Measurements from ENCODE around the gene ESRRB.

Gene ESRRB

GRCh38 chr14:76413106-76413961 lies 37.4 kb downstream of the ESRRB start:
- Histone ChIP-seq H3K27me3 (ENCODE audit: insufficient read depth, low read depth, severe bottlenecking) (no peaks in the 10 kb centered on the region), H3K4me3 (ENCODE audit: low read depth, low read length) (no peak overlapping the region), H3K9me3 (ENCODE audit: severe bottlenecking) (no peaks in the 10 kb centered on the region), H3K27ac (no peak overlapping the region), H3K36me3 (no peaks in the 10 kb centered on the region)
- no peak for DNase-seq
- no peak for TF ChIP-seq CTCF (IDR thresholded peaks at IDR 0.05; ENCODE audit: low read depth, low read length)

GRCh38 chr14:76413962-76414600 lies 38.1 kb downstream of the ESRRB start:
- no peaks in the 10 kb centered on the region for H3K27me3 ChIP-seq (ENCODE audit: insufficient read depth, low read depth, severe bottlenecking)
- no peak for TF ChIP-seq CTCF (IDR thresholded peaks at IDR 0.05; ENCODE audit: low read depth, low read length)
- no peak for DNase-seq
- no peak overlapping the region for H3K4me3 ChIP-seq (ENCODE audit: low read depth, low read length)
- no peaks in the 10 kb centered on the region for H3K36me3 ChIP-seq
- no peaks in the 10 kb centered on the region for H3K9me3 ChIP-seq (ENCODE audit: severe bottlenecking)
- H3K27ac ChIP-seq: no peak overlapping the region

GRCh38 chr14:76419399-76419798 lies 43.5 kb downstream of the ESRRB start:
- no peak for TF ChIP-seq CTCF (IDR thresholded peaks at IDR 0.05; ENCODE audit: low read depth, low read length)
- Histone ChIP-seq H3K4me3 (ENCODE audit: low read depth, low read length) (no peak overlapping the region), H3K36me3 (no peaks in the 10 kb centered on the region), H3K27ac (no peak overlapping the region), H3K9me3 (ENCODE audit: severe bottlenecking) (no peaks in the 10 kb centered on the region), H3K27me3 (ENCODE audit: insufficient read depth, low read depth, severe bottlenecking) (no peaks in the 10 kb centered on the region)
- no peak for DNase-seq

- Histone ChIP-seq H3K9me3 (ENCODE audit: severe bottlenecking) (no peaks in the 10 kb centered on the region), H3K27me3 (ENCODE audit: insufficient read depth, low read depth, severe bottlenecking) (no peaks in the 10 kb centered on the region), H3K36me3 (no peaks in the 10 kb centered on the region), H3K4me3 (ENCODE audit: low read depth, low read length) (no peak overlapping the region), H3K27ac (no peak overlapping the region)
- TF ChIP-seq CTCF (IDR thresholded peaks at IDR 0.05; ENCODE audit: low read depth, low read length): no peak
- DNase-seq: peak; percentile 20
These were observed 44.9 kb downstream of the ESRRB start for GRCh38 chr14:76420827-76421226.

GRCh38 chr14:76421662-76422061 lies 45.7 kb downstream of the ESRRB start:
- TF ChIP-seq CTCF (IDR thresholded peaks at IDR 0.05; ENCODE audit: low read depth, low read length): no peak
- Histone ChIP-seq H3K27me3 (ENCODE audit: insufficient read depth, low read depth, severe bottlenecking) (no peaks in the 10 kb centered on the region), H3K4me3 (ENCODE audit: low read depth, low read length) (no peak overlapping the region), H3K9me3 (ENCODE audit: severe bottlenecking) (no peaks in the 10 kb centered on the region), H3K36me3 (no peaks in the 10 kb centered on the region), H3K27ac (no peak overlapping the region)
- DNase-seq: no peak

Measured in WERI-Rb-1 (cell line).